Suppressor macrophage treated with lipopolysaccharide for 1 hour (primary cell): ENCODE data around the gene KCP.
"Not testable (repeated sequence)": the region's sequence is repeated elsewhere in the genome, so short reads cannot be mapped to it uniquely, and the experiment has no call there.

Experiments
- DNase-seq, 3 donors: peaks; one replicate each; pipeline ENCODE4 v3.0.0-alpha.2; 2020 to 2022

The KCP gene

DNA sequence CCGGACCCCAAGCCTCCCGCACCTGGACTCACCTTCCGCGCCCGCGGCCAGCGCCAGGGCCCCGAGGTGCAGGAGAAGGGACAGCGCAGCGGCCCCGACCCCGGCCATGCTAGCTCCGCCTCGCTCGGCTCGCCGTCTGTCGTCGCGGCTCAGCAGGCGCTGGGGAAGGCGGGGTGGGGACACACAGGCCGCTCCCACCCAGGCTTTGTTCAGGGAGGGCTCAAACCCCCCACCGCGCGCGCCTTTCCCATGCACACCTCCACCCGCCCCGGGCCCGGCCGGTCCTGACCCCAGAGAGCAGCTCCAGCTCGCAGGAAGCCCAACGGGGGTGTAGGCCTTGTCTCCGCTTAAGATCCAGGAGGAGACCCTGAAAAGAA is at the start of gene KCP:
TSS of gene KCP (minus strand) at position 141 of the 377 bp plus-strand sequence. CDS start at position 108, 33 bp downstream.
- no peak for DNase-seq

DNA sequence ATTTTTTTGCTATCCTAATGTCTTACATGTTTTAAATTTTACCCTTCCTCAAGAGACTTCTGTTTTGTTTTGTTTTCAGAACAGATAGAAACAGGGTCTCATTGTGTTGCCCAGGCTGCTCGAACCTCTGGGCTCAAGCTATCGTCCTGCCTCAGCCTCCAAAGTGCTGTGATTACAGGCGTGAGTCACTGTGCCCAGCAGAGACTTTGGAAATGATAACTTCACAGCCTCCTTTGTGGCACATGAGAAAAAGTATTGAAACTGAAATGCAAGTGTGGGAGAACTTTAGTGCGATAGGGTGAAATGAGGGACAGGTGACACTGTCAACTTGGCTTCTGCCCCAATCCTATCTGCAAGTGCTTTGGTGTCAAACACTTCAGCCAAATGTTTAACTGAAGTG is 48.8 kb upstream of the KCP start:
- DNase-seq: no peak

GRCh38 chr7:128955981-128956380 is 45.5 kb upstream of the KCP start:
- no peak for DNase-seq

DNA sequence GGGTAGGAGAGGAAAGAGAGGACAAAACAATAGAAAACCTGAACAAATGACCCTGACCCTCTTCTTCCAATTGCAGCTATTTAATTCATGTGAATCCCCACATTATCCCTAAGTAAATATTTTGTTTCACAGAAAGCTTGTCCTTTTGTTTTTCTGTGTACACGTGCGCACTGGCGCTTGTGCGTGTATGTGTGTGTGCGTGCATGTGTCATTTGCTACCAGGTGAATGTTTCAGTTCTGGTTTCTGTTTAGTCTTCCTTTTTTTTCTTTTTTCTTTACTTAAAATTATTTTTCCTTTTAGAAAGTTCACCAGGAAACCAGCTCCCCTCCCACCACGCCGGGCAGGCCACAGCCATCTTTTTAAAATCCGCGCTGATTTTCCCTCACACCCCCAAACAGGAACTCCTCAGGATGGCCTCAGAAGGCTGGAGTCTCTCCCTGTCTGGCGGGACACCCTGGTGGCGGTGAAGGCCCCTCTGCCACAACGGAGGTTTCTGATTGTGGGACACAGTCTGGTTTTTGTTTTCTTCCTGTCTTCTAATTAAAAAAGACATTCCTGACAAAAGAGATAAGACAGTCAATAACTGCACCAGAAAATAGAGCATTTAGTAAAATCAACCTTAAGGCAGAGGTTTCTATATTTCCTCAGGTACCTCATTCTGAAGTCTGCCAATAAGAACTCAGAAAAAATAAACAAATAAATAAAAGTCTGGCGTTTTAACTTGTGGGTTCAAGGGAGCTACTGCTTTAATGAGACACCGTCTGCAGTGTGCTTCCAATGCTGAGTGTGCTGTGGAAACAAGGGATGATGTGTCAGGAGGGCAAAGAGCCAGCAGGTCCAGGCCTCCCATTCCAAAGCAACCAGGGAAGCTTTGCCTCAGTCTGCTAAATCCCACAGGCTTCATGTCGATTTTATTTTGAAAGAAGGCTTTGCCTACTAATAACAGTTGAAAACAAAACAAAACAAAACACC is 44.6 kb upstream of the KCP start:
- no peak for DNase-seq

DNA sequence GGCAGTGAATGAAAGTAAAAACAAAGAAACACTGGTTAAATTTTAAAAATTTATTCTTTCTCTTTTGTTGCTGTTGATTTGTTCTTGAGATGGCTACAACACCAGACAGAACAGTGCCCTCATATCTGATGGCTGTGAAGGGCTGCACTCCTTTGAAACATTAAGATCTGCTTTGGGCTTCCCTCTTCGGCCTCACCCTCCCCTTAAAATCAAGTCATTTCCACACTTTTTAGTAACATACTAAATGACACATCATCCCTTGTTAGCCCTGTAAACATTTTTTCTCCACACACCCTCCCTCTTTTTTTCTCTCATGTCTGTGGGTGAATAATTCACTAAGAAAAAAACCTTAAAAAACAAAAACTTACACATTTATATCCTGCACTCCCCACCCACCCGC is 43.6 kb upstream of the KCP start:
- no peak for DNase-seq

DNA sequence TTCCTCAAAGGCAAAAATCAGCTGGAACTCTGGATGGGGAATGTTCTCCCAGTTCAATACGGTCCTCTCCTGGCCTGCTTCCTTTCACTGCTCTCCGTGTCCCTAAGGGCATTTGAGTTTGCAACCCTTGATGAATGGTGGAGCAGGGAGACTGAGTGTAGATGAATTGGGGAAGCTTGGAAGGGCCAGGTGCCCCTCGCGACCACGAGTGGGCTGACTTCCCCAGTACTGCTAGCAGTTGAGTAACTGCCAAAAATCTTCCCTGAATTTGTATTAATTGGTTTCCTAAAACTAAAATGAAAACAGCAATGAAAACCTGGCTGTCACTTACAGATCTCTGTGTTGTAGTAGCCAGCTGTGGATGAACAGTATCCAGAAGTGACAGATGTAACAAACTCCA is 40.8 kb upstream of the KCP start:
- peak; percentile 38 to 45 (median 39) for DNase-seq

GRCh38 chr7:128948976-128949760 is 38.7 kb upstream of the KCP start:
- peak; percentile 61 to 67 (median 65) for DNase-seq

DNA sequence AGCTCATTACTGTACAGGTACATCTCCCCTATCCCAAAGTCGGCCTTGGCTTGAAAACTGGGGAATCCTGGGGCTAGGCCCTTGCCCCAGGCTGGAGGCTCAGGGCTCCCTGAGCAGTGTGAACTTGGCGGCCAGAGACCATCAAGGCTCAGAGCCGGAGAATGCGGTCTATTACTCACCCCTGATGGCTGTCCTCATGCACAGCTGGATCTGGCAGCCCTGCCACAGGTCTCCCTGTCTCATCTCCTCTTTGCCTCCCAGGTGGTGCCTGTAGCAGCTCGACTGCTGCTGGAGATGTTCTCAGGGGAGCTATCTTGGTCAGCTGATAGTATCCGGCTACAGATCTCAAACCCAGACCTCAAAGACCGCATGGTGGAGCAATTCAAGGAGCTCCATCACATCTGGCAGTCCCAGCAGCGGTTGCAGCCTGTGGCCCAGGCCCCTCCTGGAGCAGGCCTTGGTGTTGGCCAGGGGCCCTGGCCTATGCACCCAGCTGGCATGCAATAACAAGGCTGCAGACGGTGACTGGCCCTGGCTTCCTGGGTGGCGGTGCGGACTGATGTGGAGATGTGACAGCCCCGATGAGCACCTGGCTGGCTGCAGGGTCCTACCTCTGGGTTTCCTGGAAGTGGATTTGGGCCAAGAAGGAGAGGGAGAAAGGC is 37.9 kb upstream of the KCP start:
- DNase-seq: no peak

DNA sequence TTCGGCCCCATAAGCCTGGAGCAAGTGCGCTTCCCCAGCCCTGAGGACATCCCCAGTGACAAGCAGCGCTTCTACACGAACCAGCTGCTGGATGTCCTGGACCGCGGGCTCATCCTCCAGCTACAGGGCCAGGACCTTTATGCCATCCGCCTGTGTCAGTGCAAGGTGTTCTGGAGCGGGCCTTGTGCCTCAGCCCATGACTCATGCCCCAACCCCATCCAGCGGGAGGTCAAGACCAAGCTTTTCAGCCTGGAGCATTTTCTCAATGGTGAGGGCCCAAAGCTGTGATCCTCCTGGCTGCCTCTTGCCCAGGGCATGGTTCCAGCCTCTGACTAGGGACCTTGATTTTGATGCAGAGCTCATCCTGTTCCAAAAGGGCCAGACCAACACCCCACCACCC is 37.3 kb upstream of the KCP start:
- no peak for DNase-seq

DNA sequence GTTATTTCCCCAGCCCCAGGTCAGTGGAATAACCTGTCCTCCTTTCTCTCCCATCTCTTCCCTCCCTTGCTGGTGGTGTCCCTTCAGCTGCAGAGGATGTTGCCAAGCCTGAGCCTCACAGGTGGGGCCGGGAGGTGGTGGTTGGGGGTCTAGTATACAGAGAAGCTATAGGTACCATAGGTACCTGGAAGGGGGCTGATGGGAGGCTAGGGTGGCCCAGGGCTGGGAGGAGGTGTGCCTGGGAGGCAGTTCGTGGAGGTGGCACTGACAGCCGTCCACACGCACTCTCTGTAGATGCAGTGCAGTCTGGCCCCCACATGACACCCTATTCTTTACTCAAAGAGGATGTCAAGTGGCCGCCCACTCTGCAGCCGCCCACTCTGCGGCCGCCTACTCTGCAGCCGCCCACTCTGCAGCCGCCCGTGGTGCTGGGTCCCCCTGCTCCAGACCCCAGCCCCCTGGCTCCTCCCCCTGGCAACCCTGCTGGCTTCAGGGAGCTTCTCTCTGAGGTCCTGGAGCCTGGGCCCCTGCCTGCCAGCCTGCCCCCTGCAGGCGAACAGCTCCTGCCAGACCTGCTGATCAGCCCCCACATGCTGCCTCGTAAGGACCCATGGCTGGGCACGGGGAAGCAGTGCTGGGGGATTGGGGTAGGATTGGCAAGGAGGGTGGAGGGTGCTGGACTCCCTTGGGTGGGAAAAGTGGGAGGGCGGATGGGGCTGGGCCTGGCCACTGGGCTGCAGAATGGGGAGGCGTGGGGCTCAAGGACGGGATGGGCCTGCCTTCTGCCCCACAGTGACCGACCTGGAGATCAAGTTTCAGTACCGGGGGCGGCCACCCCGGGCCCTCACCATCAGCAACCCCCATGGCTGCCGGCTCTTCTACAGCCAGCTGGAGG is 36.7 kb upstream of the KCP start:
- DNase-seq: peak in 1 of 3 donors; percentile 63

DNA sequence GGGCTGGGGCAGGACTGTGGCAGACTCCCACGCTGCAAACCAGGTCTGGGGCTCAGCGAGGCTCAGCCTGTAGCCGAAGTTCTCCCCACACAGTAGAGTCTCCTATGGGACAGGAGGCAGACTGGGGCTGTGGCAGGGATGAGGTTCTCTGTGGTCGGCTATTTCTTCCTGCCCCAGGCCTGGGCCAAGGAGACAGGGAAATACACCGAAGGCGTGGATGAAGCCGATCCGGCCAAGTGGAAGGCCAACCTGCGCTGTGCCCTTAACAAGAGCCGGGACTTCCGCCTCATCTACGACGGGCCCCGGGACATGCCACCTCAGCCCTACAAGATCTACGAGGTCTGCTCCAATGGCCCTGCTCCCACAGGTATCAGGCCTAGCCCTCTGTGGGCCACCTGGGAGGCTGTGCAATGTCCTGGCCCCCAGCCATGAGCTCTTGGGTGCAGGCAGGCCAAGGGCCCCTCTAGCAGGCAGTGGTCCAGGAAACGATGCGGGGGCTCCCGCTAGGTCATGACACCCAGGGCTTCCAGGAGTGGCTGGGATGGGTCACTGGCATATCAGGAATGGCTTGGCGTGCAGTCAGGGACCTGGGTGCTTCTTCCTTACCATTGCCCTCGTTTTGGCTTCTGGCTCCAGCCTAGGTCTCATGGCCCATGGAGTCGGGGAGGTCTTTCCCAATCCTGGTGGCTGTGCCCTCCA is 35.3 kb upstream of the KCP start:
- DNase-seq: no peak

- no peak for DNase-seq
These were observed 34.2 kb upstream of the KCP start for GRCh38 chr7:128944487-128945236.

- not testable (repeated sequence) for DNase-seq
These were observed 32.7 kb upstream of the KCP start for GRCh38 chr7:128943251-128943650.

- no peak for DNase-seq
These were observed 31.5 kb upstream of the KCP start for GRCh38 chr7:128941946-128942526.

GRCh38 chr7:128941323-128941890 is 30.9 kb upstream of the KCP start:
- no peak for DNase-seq

- DNase-seq: peak; percentile 93 to 94 (median 93)
These were observed 30.2 kb upstream of the KCP start for GRCh38 chr7:128940494-128941322.

DNA sequence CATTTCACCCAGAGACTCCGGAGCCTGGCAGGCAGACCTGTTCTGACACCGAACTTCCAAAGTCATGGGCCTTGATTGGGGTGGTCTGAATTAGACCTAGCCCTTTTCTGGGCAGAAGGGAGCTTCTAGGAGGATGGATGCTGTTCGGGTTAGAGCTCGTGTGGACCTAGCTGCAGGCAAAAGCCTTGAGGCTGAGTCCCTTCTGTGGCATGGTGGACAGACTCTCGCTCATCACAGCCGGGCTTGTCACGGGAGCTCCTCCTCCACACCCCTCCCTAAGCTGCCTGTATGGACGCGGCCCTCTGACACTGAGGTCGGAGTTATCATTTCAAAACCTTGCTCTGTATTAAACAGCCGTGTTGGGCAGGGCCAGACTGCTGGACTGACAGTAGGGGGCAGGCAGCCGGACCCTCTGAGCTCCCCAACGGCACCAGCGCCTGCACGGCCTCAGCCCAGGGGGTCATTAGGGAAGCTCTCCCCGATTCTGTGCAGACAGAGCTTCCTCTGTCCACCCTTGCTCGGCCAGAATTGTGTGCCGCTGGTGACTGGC is 29.4 kb upstream of the KCP start:
- peak; percentile 56 to 66 (median 61) for DNase-seq

DNA sequence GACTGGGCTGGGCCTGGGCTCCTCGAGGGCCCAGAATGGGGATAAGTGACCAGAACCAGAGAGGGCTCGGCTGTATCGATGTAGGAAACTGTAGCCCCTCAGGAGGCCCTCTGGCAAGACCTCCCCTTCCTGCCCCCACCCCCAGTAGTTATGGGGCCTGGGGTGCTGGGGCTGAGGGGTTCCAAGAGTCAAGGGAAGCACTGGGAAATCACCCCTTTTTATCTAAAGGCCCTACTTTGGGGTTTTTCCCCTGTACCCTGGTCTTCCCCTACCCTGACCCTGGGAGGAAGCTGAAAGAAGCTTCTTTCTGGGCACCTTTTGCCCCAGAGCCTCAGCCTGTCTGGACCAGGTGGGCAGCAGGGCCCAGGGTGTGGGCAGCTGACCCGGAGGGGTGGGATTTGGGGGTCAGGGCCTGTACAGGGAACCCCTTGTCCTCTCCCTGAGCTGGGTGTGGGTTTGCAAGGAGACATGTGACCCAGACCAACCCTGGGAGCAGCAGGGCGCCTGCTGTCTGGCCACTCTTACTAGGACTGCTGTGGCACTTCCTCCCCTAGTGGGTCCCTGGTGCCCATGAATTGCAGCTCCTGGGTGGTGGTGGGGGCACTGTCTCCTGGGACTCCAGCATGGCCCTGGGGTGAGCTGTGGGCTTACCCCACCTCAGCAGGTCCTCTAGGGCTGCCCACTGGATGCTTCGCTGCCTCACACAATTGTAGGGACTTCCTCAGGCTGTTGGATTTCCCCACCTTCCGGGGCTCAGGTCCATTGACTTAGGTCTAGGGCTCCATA is 28.8 kb upstream of the KCP start:
- peak; percentile 74 to 87 (median 81) for DNase-seq
